Measurements from ENCODE around the gene LEPROT.

- TF ChIP-seq YY1 (IDR thresholded peaks at IDR 0.05; ENCODE audit: insufficient read depth, insufficient read length) (no peak), ZNF274 (IDR thresholded peaks at IDR 0.05; ENCODE audit: low read depth, low read length) (no peak), SUZ12 (IDR thresholded peaks at IDR 0.05; ENCODE audit: extremely low read depth, insufficient read depth, insufficient read length) (no peak)
Measured at GRCh38 chr1:65412984-65413375, 7.5 kb upstream of the LEPROT start.
